Urothelium cell line (cell line): Measurements from ENCODE around the gene SDK2.
A peak's percentile ranks its signal among the peaks of the same experiment; 100 is the strongest.
"Not testable (repeated sequence)": the region's sequence is repeated elsewhere in the genome, so short reads cannot be mapped to it uniquely, and the experiment has no call there.

Source experiments
- DNase-seq: peaks from one replicate; pipeline ENCODE4 v3.0.0; 2011; ENCODE audit warnings: low spot score, mixed read lengths
- FAIRE-seq: peaks from 2 replicates; lab custom pipeline; 2011; peaks lifted over from hg19 to GRCh38; lab: Jason Lieb, UNC

SDK2 gene

GRCh38 chr17:73315471-73315870 is 328.8 kb downstream of the SDK2 start:
- DNase-seq (no peak), FAIRE-seq (no peak)

- DNase-seq = no peak
Observed at GRCh38 chr17:73313526-73314127, 330.6 kb downstream of the SDK2 start.

GRCh38 chr17:73312887-73313286 is 331.4 kb downstream of the SDK2 start:
- DNase-seq, FAIRE-seq: not testable (repeated sequence)

More at GRCh38 chr17:73313526-73314127, 330.6 kb downstream of the SDK2 start:
- no peak for FAIRE-seq

GRCh38 chr17:73311781-73312641 is 332.2 kb downstream of the SDK2 start, which contains the start of gene CDC42EP4:
TSS of gene CDC42EP4 (minus strand) at chr17:73312001. CDS start at chr17:73286500, 25,501 bp downstream.
- FAIRE-seq (peak; percentile 89), DNase-seq (peak; percentile 100)

- DNase-seq (no peak), FAIRE-seq (no peak)
Observed at GRCh38 chr17:73311428-73311780, 332.8 kb downstream of the SDK2 start.

- FAIRE-seq (no peak), DNase-seq (no peak)
Observed at GRCh38 chr17:73309727-73310596, 334.3 kb downstream of the SDK2 start.

- DNase-seq, FAIRE-seq: not testable (repeated sequence)
Observed at GRCh38 chr17:73308959-73309358, 335.3 kb downstream of the SDK2 start.

- DNase-seq = peak; percentile 79
- peak; percentile 62 for FAIRE-seq
Observed at GRCh38 chr17:73308017-73308823, 336.0 kb downstream of the SDK2 start.

- no peak for FAIRE-seq
- no peak for DNase-seq
Observed at GRCh38 chr17:73307130-73307529, 337.1 kb downstream of the SDK2 start.

GRCh38 chr17:73305845-73306836 is 338.1 kb downstream of the SDK2 start:
- no peak for DNase-seq
- no peak for FAIRE-seq

GRCh38 chr17:73304971-73305812 is 339.1 kb downstream of the SDK2 start:
- FAIRE-seq (peak; percentile 78), DNase-seq (peak; percentile 82)

GRCh38 chr17:73304438-73304837 is 339.8 kb downstream of the SDK2 start:
- FAIRE-seq = no peak
- no peak for DNase-seq

GRCh38 chr17:73302189-73302588 is 342.1 kb downstream of the SDK2 start:
- FAIRE-seq = no peak

GRCh38 chr17:73301369-73301768 is 342.9 kb downstream of the SDK2 start:
- DNase-seq (no peak), FAIRE-seq (no peak)

More at GRCh38 chr17:73302189-73302588, 342.1 kb downstream of the SDK2 start:
- DNase-seq = no peak

- FAIRE-seq (no peak), DNase-seq (no peak)
Observed at GRCh38 chr17:73300392-73300791, 343.9 kb downstream of the SDK2 start.

- DNase-seq (no peak), FAIRE-seq (no peak)
Observed at GRCh38 chr17:73297934-73298861, 346.0 kb downstream of the SDK2 start.

- DNase-seq (no peak), FAIRE-seq (no peak)
Observed at GRCh38 chr17:73293480-73293911, 350.7 kb downstream of the SDK2 start.
